Adrenal gland (tissue), 5 donors: ENCODE data around the gene CDC42EP1.

Source experiments
- CTCF ChIP-seq, 6 experiments: fragments of 450-650 bp in 4 of 6; fragments of 200-600 bp in 2 of 6; sonication (generic) in 1 of 6; IDR thresholded peaks; 1 replicate in 5 of 6; 2 replicates in 1 of 6; pipeline versions ENCODE4 v1.5.1 to v1.8.0; 2016 to 2021; ENCODE audit warnings: antibody characterized with exemption in 6 of 6, mild to moderate bottlenecking in 2 of 6, moderate library complexity in 1 of 6
- POLR2A ChIP-seq, 2 donors: fragments of 450-650 bp; IDR thresholded peaks; one replicate each; pipeline ENCODE4 v1.6.1; 2017; ENCODE audit warnings: antibody characterized with exemption in 2 of 2, mild to moderate bottlenecking in 2 of 2, moderate library complexity in 1 of 2
- donor health status: DM: no; HTN: no; CAD: no.

GRCh38 chr22:37561212-37562048 is 1.1 kb downstream of the CDC42EP1 start:
- TF ChIP-seq CTCF (IDR thresholded peaks at IDR 0.05): peak; percentile 59 to 85 (median 81)
- peak; percentile 12 to 63 for TF ChIP-seq POLR2A (IDR thresholded peaks at IDR 0.05)
